Glutamatergic neuron (in vitro differentiated cells): ENCODE results near the gene EFCAB5. TPM values are rescaled to one million over a fixed set of nuclear protein-coding genes. Genes with fewer than 3 reads are reported as not detected.

ENCODE experiments used
- DNase-seq: peaks from one replicate; pipeline ENCODE4 v3.0.0; 2022
- H3K27ac Mint-ChIP-seq: one replicate; pipeline ENCODE4 v1.8.0; 2020; ENCODE audit warnings: mild to moderate bottlenecking, mixed read lengths, inconsistent platforms; ENCODE audit not compliant: unreplicated experiment
- H3K27me3 Mint-ChIP-seq: one replicate; pipeline ENCODE4 v1.8.0; 2020; ENCODE audit warnings: mild to moderate bottlenecking, moderate library complexity, mixed read lengths, inconsistent platforms; ENCODE audit not compliant: unreplicated experiment
- H3K36me3 Mint-ChIP-seq: one replicate; pipeline ENCODE4 v1.8.0; 2020; ENCODE audit warnings: mild to moderate bottlenecking, mixed read lengths, inconsistent platforms; ENCODE audit not compliant: unreplicated experiment
- H3K4me1 Mint-ChIP-seq: one replicate; pipeline ENCODE4 v1.8.0; 2020; ENCODE audit warnings: mild to moderate bottlenecking, low read depth, mixed read lengths, inconsistent platforms; ENCODE audit not compliant: unreplicated experiment
- H3K4me3 Mint-ChIP-seq: one replicate; pipeline ENCODE4 v1.8.0; 2020; ENCODE audit warnings: mild to moderate bottlenecking, mixed read lengths, inconsistent platforms; ENCODE audit not compliant: unreplicated experiment
- H3K9me3 Mint-ChIP-seq: one replicate; pipeline ENCODE4 v1.8.0; 2020; ENCODE audit warnings: mild to moderate bottlenecking, moderate library complexity, mixed read lengths, inconsistent platforms; ENCODE audit not compliant: unreplicated experiment
- total RNA-seq: library from RNA; stranded (reverse); fragmentation: NEBNext Ultra II Directional; extraction: Animal tissue kit (Norgen Biotek cat#: 25700); gene quantifications from one replicate; pipeline ENCODE4 v1.2.1, GENCODE V29; 2021; ENCODE audit not compliant: unreplicated experiment
- TF ChIP-seq, protein P1 (sequence below): fragments of 200-600 bp; sonication (generic); IDR thresholded peaks from one replicate; pipeline ENCODE4 v1.5.0; 2021; ENCODE audit not compliant: partially characterized antibody, unreplicated experiment

EFCAB5 gene
- total RNA-seq, 1 donor from 2014 or later, result 0.69 TPM

GRCh38 chr17:29936724-29937123, 4.7 kb upstream of the EFCAB5 start:
- Mint-ChIP-seq H3K4me1 (no peaks in the 10 kb centered on the region), H3K36me3 (peaks cover 6% of the 10 kb centered on the region), H3K9me3 (no peaks in the 10 kb centered on the region), H3K27me3 (no peaks in the 10 kb centered on the region), H3K4me3 (no peak overlapping the region), H3K27ac (no peak overlapping the region)
- TF ChIP-seq, protein P1, sequence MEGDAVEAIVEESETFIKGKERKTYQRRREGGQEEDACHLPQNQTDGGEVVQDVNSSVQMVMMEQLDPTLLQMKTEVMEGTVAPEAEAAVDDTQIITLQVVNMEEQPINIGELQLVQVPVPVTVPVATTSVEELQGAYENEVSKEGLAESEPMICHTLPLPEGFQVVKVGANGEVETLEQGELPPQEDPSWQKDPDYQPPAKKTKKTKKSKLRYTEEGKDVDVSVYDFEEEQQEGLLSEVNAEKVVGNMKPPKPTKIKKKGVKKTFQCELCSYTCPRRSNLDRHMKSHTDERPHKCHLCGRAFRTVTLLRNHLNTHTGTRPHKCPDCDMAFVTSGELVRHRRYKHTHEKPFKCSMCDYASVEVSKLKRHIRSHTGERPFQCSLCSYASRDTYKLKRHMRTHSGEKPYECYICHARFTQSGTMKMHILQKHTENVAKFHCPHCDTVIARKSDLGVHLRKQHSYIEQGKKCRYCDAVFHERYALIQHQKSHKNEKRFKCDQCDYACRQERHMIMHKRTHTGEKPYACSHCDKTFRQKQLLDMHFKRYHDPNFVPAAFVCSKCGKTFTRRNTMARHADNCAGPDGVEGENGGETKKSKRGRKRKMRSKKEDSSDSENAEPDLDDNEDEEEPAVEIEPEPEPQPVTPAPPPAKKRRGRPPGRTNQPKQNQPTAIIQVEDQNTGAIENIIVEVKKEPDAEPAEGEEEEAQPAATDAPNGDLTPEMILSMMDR, result no peak
- DNase-seq, result no peak

- Mint-ChIP-seq H3K27me3 (peaks cover 3% of the 10 kb centered on the region), H3K4me1 (no peaks in the 10 kb centered on the region), H3K36me3 (no peaks in the 10 kb centered on the region), H3K9me3 (no peaks in the 10 kb centered on the region), H3K4me3 (no peak overlapping the region), H3K27ac (no peak overlapping the region)
- TF ChIP-seq, protein P1, result no peak
- no peak for DNase-seq
These were observed 3.8 kb downstream of the EFCAB5 start for GRCh38 chr17:29945281-29945680.

GRCh38 chr17:29948448-29949215, 7.2 kb downstream of the EFCAB5 start:
- TF ChIP-seq, protein P1, result no peak
- DNase-seq, result no peak
- no peak overlapping the region for H3K27ac Mint-ChIP-seq
- H3K4me1 Mint-ChIP-seq, result no peaks in the 10 kb centered on the region
- peaks cover 3% of the 10 kb centered on the region for H3K27me3 Mint-ChIP-seq
- H3K4me3 Mint-ChIP-seq, result no peak overlapping the region
- H3K9me3 Mint-ChIP-seq, result no peaks in the 10 kb centered on the region
- peaks cover 2% of the 10 kb centered on the region for H3K36me3 Mint-ChIP-seq

- H3K4me3 Mint-ChIP-seq, result no peak overlapping the region
- peaks cover 3% of the 10 kb centered on the region for H3K27me3 Mint-ChIP-seq
- H3K36me3 Mint-ChIP-seq, result peaks cover 5% of the 10 kb centered on the region
- DNase-seq, result no peak
- TF ChIP-seq, protein P1, result no peak
- H3K9me3 Mint-ChIP-seq, result no peaks in the 10 kb centered on the region
- no peak overlapping the region for H3K27ac Mint-ChIP-seq
- H3K4me1 Mint-ChIP-seq, result no peaks in the 10 kb centered on the region
These were observed 8.3 kb downstream of the EFCAB5 start for GRCh38 chr17:29949696-29950095.

GRCh38 chr17:29954405-29954804, 13.0 kb downstream of the EFCAB5 start:
- H3K27me3 Mint-ChIP-seq, result peaks cover 3% of the 10 kb centered on the region
- no peaks in the 10 kb centered on the region for H3K9me3 Mint-ChIP-seq

More at GRCh38 chr17:29954405-29954804, 13.0 kb downstream of the EFCAB5 start:
- H3K4me3 Mint-ChIP-seq, result no peak overlapping the region
- H3K36me3 Mint-ChIP-seq, result peaks cover 10% of the 10 kb centered on the region
- TF ChIP-seq, protein P1, result no peak
- H3K27ac Mint-ChIP-seq, result no peak overlapping the region
- no peak for DNase-seq
- H3K4me1 Mint-ChIP-seq, result no peaks in the 10 kb centered on the region
